Endothelial cell of umbilical vein (primary cell): ENCODE results near the gene COPS7A. TPM values are rescaled to one million over a fixed set of nuclear protein-coding genes. Genes with fewer than 3 reads are reported as not detected.

Experiments used
- BruUV-seq: library from RNA; stranded (reverse); fragments of 400-500 nt; replicated peaks from 2 replicates; lab custom pipeline; 2021; lab: Mats Ljungman, UMichigan
- CTCF ChIA-PET: fragments of 300-600, 350-600 bp; sonication (Branson Sonifier 250); formaldehyde crosslinking; loops from one replicate; lab custom pipeline; 2021; ENCODE audit warnings: antibody characterized with exemption, inconsistent platforms; lab: Charles Lee
- POLR2A ChIA-PET: fragments of 300-600, 350-600 bp; sonication (Branson Sonifier 250); formaldehyde crosslinking; loops from one replicate; lab custom pipeline; 2021; ENCODE audit warnings: antibody characterized with exemption, inconsistent platforms; lab: Charles Lee
- DNase-seq: peaks from one replicate; pipeline ENCODE4 v3.0.0-alpha.2; 2011; ENCODE audit warnings: low read depth, low spot score
- FAIRE-seq: peaks from 2 replicates; lab custom pipeline; 2011; peaks lifted over from hg19 to GRCh38; lab: Jason Lieb, UNC
- H2AFZ ChIP-seq: 2 replicates; pipeline ENCODE4 v1.6.0; 2012; ENCODE audit warnings: low read depth, low read length, control low read depth, inconsistent platforms
- H3K27ac ChIP-seq: 2 replicates; pipeline ENCODE4 v1.5.1; 2011; ENCODE audit warnings: low read depth, mild to moderate bottlenecking, control low read depth, low read length, moderate library complexity; ENCODE audit not compliant: insufficient read depth
- H3K27me3 ChIP-seq, 2 experiments: 2 replicates each; pipeline versions ENCODE4 v1.6.0 to v1.6.1; 2011; ENCODE audit warnings: low read length in 2 of 2, mixed read lengths in 1 of 2; ENCODE audit not compliant: control insufficient read depth in 2 of 2, insufficient read depth in 2 of 2
- H3K36me3 ChIP-seq, 2 experiments: 2 replicates in 1 of 2; 3 replicates in 1 of 2; pipeline ENCODE4 v1.5.1; 2011; ENCODE audit warnings: low read length in 2 of 2, mild to moderate bottlenecking in 1 of 2, moderate library complexity in 1 of 2; ENCODE audit not compliant: control insufficient read depth in 2 of 2, insufficient read depth in 2 of 2; ENCODE audit errors: extremely low read depth in 1 of 2
- H3K4me1 ChIP-seq: 3 replicates; pipeline ENCODE4 v1.5.1; 2011; ENCODE audit warnings: mild to moderate bottlenecking, low read length; ENCODE audit not compliant: control insufficient read depth, insufficient read depth; ENCODE audit errors: extremely low read depth
- H3K4me2 ChIP-seq: 2 replicates; pipeline ENCODE4 v1.6.1; 2011; ENCODE audit warnings: low read length, control low read depth, mixed read lengths; ENCODE audit not compliant: insufficient read depth
- H3K4me3 ChIP-seq, 3 experiments: fragments of 200-600 bp in 1 of 3; sonication (generic), shearing (Covaris generic) in 1 of 3; replicated peaks in 1 of 3; 2 replicates each; pipeline ENCODE4 v1.5.1; 2011 to 2016; ENCODE audit warnings: control low read depth in 3 of 3, low read length in 3 of 3, mild to moderate bottlenecking in 2 of 3, inconsistent platforms in 1 of 3, low read depth in 1 of 3, moderate library complexity in 1 of 3; ENCODE audit not compliant: insufficient read depth in 1 of 3
- H3K79me2 ChIP-seq: 2 replicates; pipeline ENCODE4 v1.6.0; 2012; ENCODE audit warnings: low read length, inconsistent platforms; ENCODE audit not compliant: control insufficient read depth, insufficient read depth
- H3K9ac ChIP-seq: replicated peaks from 2 replicates; pipeline ENCODE3; 2011; ENCODE audit warnings: low read length, control low read depth; ENCODE audit not compliant: insufficient read depth; ENCODE audit errors: extremely low read depth
- H3K9me1 ChIP-seq: replicated peaks from 3 replicates; pipeline ENCODE4 v1.6.0; 2011; ENCODE audit warnings: mild to moderate bottlenecking, low read length; ENCODE audit not compliant: control insufficient read depth, insufficient read depth; ENCODE audit errors: extremely low read depth
- H3K9me3 ChIP-seq: replicated peaks from 2 replicates; pipeline ENCODE4 v1.5.1; 2012; ENCODE audit warnings: low read length, inconsistent platforms; ENCODE audit not compliant: control insufficient read depth, insufficient read depth
- H4K20me1 ChIP-seq: replicated peaks from 2 replicates; pipeline ENCODE3; 2011; ENCODE audit warnings: mild to moderate bottlenecking, low read length; ENCODE audit not compliant: control insufficient read depth, insufficient read depth; ENCODE audit errors: extremely low read depth
- CTCF ChIP-seq, 2 donors: IDR thresholded peaks; 1 replicate in 1 of 2; 2 replicates in 1 of 2; pipeline ENCODE4 v1.5.1; 2011; ENCODE audit warnings: low read length in 2 of 2, mild to moderate bottlenecking in 2 of 2, moderate library complexity in 2 of 2, control low read depth in 1 of 2, inconsistent platforms in 1 of 2, low read depth in 1 of 2; ENCODE audit not compliant: insufficient read depth in 1 of 2; ENCODE audit errors: extremely low read depth in 1 of 2
- EZH2 ChIP-seq: IDR thresholded peaks from 2 replicates; pipeline ENCODE4 v1.6.1; 2012; ENCODE audit warnings: borderline replicate concordance, low read depth, mild to moderate bottlenecking, moderate library complexity, low read length, inconsistent platforms; ENCODE audit not compliant: severe bottlenecking
- FOS ChIP-seq: IDR thresholded peaks from 2 replicates; pipeline ENCODE4 v1.6.1; 2011; ENCODE audit warnings: mild to moderate bottlenecking, low read length, moderate library complexity, borderline replicate concordance; ENCODE audit not compliant: insufficient read depth
- GATA2 ChIP-seq: IDR thresholded peaks from 2 replicates; pipeline ENCODE4 v1.7.0; 2011; ENCODE audit warnings: low read depth, mild to moderate bottlenecking, moderate library complexity, mixed read lengths, low read length; ENCODE audit not compliant: insufficient read length, insufficient read depth
- JUN ChIP-seq: IDR thresholded peaks from 2 replicates; pipeline ENCODE4 v1.6.1; 2011; ENCODE audit warnings: borderline replicate concordance, low read depth; ENCODE audit not compliant: insufficient read length, insufficient read depth
- MAX ChIP-seq: IDR thresholded peaks from 2 replicates; pipeline ENCODE4 v1.6.1; 2011; ENCODE audit not compliant: insufficient read depth, insufficient read length
- MYC ChIP-seq: IDR thresholded peaks from one replicate; pipeline ENCODE4 v1.6.1; 2011; ENCODE audit warnings: mild to moderate bottlenecking, low read depth, low read length
- POLR2A ChIP-seq: IDR thresholded peaks from 2 replicates; pipeline ENCODE4 v1.6.1; 2012; ENCODE audit warnings: low read depth, mild to moderate bottlenecking, control low read depth, low read length
- POLR2AphosphoS5 ChIP-seq: IDR thresholded peaks from 2 replicates; pipeline ENCODE4 v1.6.1; 2012; ENCODE audit warnings: low read depth, mild to moderate bottlenecking, control low read depth, low read length, moderate library complexity; ENCODE audit not compliant: insufficient read depth
- dilution Hi-C: fragments of 300-500 bp; cut with MboI; formaldehyde crosslinking; loops from one replicate; pipeline ENCODE4 v1.15.0; 2019; ENCODE audit warnings: low sequenced_read_pairs; ENCODE audit not compliant: extremely low pct_ligation_motif_present
- intact Hi-C: fragments of 100-400 bp; cut with micrococcal nuclease; formaldehyde crosslinking; loops from one replicate; pipeline ENCODE4 v1.10.0; 2022
- polyA plus RNA-seq, 4 experiments: library from polyadenylated mRNA; depleted of rRNA in 3 of 4; stranded (reverse) in 3 of 4; unstranded in 1 of 4; fragments of >200 nt; gene quantifications; 2 replicates each; pipeline versions ENCODE4 v1.2.1 to v1.2.3, GENCODE V29; 2011 to 2012; ENCODE audit warnings: missing spikeins in 1 of 4
- total RNA-seq: library from RNA; stranded (reverse); gene quantifications from 2 replicates; pipeline ENCODE4 v1.2.3, GENCODE V29; 2021

The COPS7A gene
- total and polyA plus RNA-seq, 2 donors (not counting 3 experiments of a cell fraction or from before 2014, with no cell fraction given): 41.1 to 104 TPM

GRCh38 chr12:6773590-6774351 is 49.9 kb downstream of the COPS7A start:
- FAIRE-seq (no peak), DNase-seq (no peak)
- peaks cover 0 to 29% of the 10 kb centered on the region in 2 experiments for H3K36me3 ChIP-seq
- no peak overlapping the region for H3K4me3 ChIP-seq
- H3K9me1 ChIP-seq: no peaks in the 10 kb centered on the region
- no peaks in the 10 kb centered on the region for H3K9me3 ChIP-seq
- no peak overlapping the region for H3K9ac ChIP-seq
- TF ChIP-seq EZH2: no peak
- no peak for TF ChIP-seq MYC
- no TSS peak for BruUV-seq
- intact Hi-C loops (no loop called here), dilution Hi-C loops (no loop called here)
- POLR2A ChIA-PET: no interaction called here
- H2AFZ ChIP-seq: no peak overlapping the region
- CTCF ChIA-PET: interaction anchor here (2.4 kb wide), 1 partner anchor 20 kb away, joined by 17 read pairs; the partner anchor contains the start of gene MLF2
- H3K79me2 ChIP-seq: peaks cover 10% of the 10 kb centered on the region
- H3K27me3 ChIP-seq: no peaks in the 10 kb centered on the region
- H3K4me2 ChIP-seq: no peak overlapping the region
- no peaks in the 10 kb centered on the region for H4K20me1 ChIP-seq
- peaks cover 10% of the 10 kb centered on the region for H3K4me1 ChIP-seq
- H3K27ac ChIP-seq: no peak overlapping the region

GRCh38 chr12:6774499-6775062 is 50.7 kb downstream of the COPS7A start:
- BruUV-seq: no TSS peak
- H4K20me1 ChIP-seq: no peaks in the 10 kb centered on the region
- intact Hi-C loops (loop anchor here (5.0 kb wide), 1 partner anchor 87 kb away; the partner anchor contains the start of gene ZNF384), dilution Hi-C loops (no loop called here)
- FAIRE-seq: no peak
- no peak overlapping the region for H3K4me3 ChIP-seq
- H3K4me1 ChIP-seq: peaks cover 5% of the 10 kb centered on the region
- no peak overlapping the region for H3K27ac ChIP-seq
- no peak overlapping the region for H3K9ac ChIP-seq
- no peak overlapping the region for H3K4me2 ChIP-seq
- POLR2A ChIA-PET: no interaction called here
- H3K9me3 ChIP-seq: no peaks in the 10 kb centered on the region
- H3K36me3 ChIP-seq: peaks cover 0 to 25% of the 10 kb centered on the region in 2 experiments
- H2AFZ ChIP-seq: no peak overlapping the region
- no peak for TF ChIP-seq POLR2A
- TF ChIP-seq POLR2AphosphoS5: no peak
- TF ChIP-seq GATA2: no peak
- no peak for TF ChIP-seq CTCF (IDR thresholded peaks at IDR 0.05; ENCODE audit: extremely low read depth in 1 of 2, insufficient read depth in 1 of 2, low read depth in 1 of 2, low read length in 2 of 2)
- TF ChIP-seq MYC: no peak
- no peak for TF ChIP-seq FOS
- TF ChIP-seq EZH2: no peak
- no peak for TF ChIP-seq JUN
- TF ChIP-seq MAX: no peak
- H3K27me3 ChIP-seq: no peaks in the 10 kb centered on the region
- CTCF ChIA-PET: interaction anchor here (2.4 to 7.7 kb wide), 2 partner anchors 7 to 21 kb away, joined by 17 to 70 read pairs; partner anchors contain the start of genes MLF2 and PTMS
- no peaks in the 10 kb centered on the region for H3K9me1 ChIP-seq
- DNase-seq: no peak
- peaks cover 2% of the 10 kb centered on the region for H3K79me2 ChIP-seq
